ENCODE measurements around the gene PLEKHA8. TPM values are rescaled to one million over a fixed set of nuclear protein-coding genes. Genes with fewer than 3 reads are reported as not detected.
"Not testable (repeated sequence)": the region's sequence is repeated elsewhere in the genome, so short reads cannot be mapped to it uniquely, and the experiment has no call there.

PLEKHA8 gene
- total RNA-seq, 1 experiment from 2014 or later = 8.6 TPM

DNA sequence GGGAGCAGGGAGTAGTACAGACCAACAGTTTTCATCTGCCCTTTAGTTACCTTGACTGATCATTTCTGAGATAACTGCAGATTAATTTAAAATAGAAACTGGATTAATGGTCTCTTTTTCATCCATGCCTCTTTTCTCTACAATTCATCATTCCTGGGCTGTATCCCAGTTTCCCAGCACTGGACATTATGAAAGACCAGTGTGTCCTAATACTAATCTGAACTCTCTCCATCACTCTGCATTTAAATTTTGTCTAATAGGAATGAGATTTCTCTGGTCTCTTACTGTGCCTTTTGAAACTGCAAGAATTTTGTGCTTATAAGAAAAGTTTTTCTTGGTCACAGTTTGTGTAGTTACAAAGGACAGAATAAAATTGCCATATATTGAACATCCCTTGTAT is 12.7 kb downstream of the PLEKHA8 start:
- no peak for DNase-seq
- no peak overlapping the region for H3K4me3 ChIP-seq
- H3K27me3 ChIP-seq = no peaks in the 10 kb centered on the region
- no peaks in the 10 kb centered on the region for H3K9me3 ChIP-seq
- no peaks in the 10 kb centered on the region for H3K36me3 ChIP-seq

DNA sequence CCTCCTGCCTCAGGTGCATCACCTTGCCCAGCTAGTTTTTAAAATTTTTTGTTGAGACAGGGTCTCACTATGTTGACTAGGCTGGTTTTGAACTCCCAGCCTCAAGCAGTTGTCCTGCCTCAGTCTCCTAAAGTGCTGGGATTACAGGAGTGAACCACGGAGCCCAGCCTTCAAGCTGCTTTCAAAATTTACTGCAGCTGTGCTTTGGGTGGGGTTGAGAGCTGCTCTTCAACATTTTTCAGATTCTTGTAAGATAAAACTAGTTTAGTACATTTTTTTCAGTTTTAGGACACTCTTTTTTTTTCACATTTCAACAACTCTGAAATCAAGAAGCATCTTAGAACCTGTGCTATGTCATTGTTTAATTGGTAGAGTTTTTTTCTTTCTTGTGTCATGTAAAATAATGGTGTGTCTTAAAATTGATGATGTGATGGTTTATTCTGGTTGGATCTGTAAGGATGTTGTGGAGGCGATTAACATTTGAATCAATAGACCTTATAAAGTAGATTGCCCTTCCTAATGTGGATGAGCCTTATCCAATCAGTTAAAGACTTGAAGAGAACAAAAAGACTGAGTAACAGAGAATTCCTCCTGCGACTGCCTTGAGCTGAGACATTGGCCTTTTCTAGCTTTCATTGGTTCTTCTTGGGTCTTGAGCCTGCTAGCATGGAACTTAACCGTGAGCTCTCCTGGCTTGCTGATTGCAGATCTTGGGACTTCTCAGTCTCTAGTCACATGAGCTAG is 13.5 kb downstream of the PLEKHA8 start:
- DNase-seq = no peak
- H3K4me3 ChIP-seq = no peak overlapping the region
- no peaks in the 10 kb centered on the region for H3K27me3 ChIP-seq

DNA sequence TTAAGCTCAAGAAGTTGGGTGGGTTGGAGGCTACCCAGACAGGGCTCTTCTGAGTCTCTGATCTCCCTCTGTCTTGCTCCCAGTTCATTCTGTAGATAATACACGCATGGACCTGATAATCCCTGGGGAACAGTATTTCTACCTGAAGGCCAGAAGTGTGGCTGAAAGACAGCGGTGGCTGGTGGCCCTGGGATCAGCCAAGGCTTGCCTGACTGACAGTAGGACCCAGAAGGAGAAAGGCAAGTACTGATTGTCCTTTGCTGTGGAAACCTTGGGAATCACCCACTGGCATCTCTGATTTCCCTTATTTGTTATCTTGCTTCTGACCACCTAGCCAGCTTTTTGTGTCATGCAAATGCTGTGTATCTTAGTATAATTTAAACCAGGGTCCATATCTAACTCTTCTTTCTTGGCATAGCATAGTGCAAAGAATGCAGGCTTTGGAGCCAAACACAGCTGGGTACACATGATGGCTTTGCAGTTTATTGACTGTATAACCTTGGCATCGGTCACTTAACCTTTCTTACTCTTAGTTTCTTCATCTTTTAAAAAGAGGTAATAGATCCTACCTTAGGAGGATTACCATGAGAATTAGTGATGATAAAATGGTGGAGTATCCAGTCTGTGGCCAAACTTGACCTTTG is 18.0 kb downstream of the PLEKHA8 start:
- no peaks in the 10 kb centered on the region; the same call in 1 of the 2 replicates for H3K36me3 ChIP-seq
- H3K9me3 ChIP-seq = no peaks in the 10 kb centered on the region
- H3K27me3 ChIP-seq = no peaks in the 10 kb centered on the region
- no peak for DNase-seq
- no peak overlapping the region for H3K4me3 ChIP-seq

More for the DNA sequence above, 13.5 kb downstream of the PLEKHA8 start:
- H3K9me3 ChIP-seq = no peaks in the 10 kb centered on the region
- no peaks in the 10 kb centered on the region for H3K36me3 ChIP-seq

DNA sequence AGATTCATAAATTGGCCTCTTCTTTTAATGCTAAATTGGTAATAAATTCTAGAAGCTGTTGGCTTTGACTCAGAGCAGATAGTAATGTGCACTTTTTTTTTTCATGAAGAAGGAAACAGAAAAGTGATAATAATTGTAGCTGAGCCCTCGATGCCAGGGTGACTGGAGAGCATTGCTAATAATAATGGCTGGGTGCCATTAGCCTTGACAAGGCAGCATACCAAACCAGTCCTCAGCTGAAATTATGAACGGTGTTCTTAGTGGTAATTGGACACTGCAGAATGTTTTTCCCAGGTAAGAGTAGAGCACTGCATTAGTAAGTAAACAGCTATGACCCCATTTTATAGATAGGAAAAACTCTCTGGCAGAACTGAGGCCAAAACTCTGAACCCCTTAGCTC is 18.9 kb downstream of the PLEKHA8 start:
- Histone ChIP-seq H3K36me3 (no peaks in the 10 kb centered on the region; the same call in 1 of the 2 replicates), H3K27me3 (no peaks in the 10 kb centered on the region), H3K9me3 (no peaks in the 10 kb centered on the region), H3K4me3 (no peak overlapping the region)
- no peak for DNase-seq

DNA sequence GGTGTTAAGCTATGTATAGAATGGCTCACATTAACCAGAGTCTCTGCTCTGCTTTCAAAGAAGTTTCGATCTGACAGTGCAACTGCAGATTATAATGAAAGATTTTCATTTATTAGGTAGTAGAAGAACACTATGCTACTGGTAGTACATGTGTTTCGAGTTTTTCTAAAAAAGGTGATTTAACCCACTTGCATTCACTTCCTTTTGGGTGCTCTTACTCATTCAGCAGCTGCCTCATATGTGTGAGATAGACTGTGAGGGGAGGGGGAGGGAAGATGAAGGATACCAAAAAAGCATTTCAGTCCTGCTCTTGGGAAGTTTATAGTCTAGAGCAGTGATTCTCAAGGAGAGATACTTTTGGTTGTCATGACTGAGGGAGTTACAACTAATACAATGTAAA is 20.4 kb downstream of the PLEKHA8 start:
- Histone ChIP-seq H3K27me3 (no peaks in the 10 kb centered on the region), H3K4me3 (no peak overlapping the region), H3K36me3 (no peaks in the 10 kb centered on the region; the same call in 1 of the 2 replicates), H3K9me3 (no peaks in the 10 kb centered on the region)
- no peak for DNase-seq

DNA sequence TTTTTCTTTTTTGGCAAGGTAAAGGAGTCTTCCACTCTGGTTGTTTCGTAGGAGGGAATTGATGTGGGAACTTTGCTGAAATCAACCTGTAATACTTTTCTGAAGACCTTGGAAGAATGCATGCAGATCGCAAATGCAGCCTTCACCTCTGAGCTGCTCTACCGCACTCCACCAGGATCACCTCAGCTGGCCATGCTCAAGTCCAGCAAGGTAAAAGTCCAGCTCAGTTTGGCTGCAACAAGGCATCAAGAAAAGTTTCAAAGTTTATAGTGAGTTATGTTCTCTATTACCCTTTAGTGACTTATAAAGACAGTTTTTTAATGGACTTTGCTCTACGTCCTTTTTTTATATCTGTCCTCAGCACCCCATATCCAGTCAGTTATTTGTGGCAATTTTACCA is 21.0 kb downstream of the PLEKHA8 start:
- no peaks in the 10 kb centered on the region for H3K9me3 ChIP-seq
- no peak for DNase-seq
- H3K4me3 ChIP-seq = no peak overlapping the region
- no peaks in the 10 kb centered on the region; the same call in 1 of the 2 replicates for H3K36me3 ChIP-seq
- H3K27me3 ChIP-seq = no peaks in the 10 kb centered on the region

DNA sequence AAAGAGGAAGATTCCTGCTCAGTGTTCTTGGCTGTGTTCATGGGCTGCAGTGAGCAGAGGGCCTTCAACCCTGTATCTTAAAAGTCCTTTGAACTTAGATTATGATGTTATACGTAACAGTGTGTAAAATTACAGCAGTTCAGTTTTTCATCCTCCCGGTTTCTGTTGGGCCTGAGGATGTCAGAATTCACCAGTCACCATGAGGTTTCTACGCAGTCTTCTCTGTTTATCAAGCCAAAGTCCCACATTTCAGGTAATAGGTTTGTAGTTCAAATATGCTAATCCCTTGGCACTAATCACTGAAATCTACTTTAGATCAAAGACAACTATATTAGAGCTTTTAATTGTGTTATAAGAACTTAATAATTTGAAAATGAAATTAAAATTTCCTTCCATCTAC is 24.9 kb downstream of the PLEKHA8 start:
- no peaks in the 10 kb centered on the region for H3K9me3 ChIP-seq
- no peaks in the 10 kb centered on the region for H3K36me3 ChIP-seq
- H3K4me3 ChIP-seq = no peak overlapping the region
- H3K27me3 ChIP-seq = no peaks in the 10 kb centered on the region
- no peak for DNase-seq

DNA sequence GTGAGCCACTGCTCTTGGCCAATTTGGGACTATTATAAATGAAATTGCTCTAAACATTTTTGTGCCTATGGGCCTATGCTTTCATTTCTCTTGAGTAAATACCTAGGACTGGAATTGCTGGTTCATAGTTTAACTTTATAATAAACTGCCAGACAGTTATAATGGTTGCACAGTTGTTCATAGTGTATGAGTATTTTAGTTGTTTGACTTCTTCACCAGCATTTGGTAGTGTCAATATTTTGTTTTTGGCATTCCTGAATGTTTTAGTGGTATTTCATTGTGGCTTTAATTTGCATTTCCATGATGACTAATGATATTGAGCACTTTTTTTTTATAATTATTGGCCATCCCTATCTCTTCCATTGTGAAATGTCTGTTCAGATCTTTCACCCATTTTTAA is 29.5 kb downstream of the PLEKHA8 start:
- no peaks in the 10 kb centered on the region for H3K36me3 ChIP-seq
- no peak for DNase-seq
- H3K27me3 ChIP-seq = no peaks in the 10 kb centered on the region
- no peaks in the 10 kb centered on the region for H3K9me3 ChIP-seq
- H3K4me3 ChIP-seq = no peak overlapping the region

DNA sequence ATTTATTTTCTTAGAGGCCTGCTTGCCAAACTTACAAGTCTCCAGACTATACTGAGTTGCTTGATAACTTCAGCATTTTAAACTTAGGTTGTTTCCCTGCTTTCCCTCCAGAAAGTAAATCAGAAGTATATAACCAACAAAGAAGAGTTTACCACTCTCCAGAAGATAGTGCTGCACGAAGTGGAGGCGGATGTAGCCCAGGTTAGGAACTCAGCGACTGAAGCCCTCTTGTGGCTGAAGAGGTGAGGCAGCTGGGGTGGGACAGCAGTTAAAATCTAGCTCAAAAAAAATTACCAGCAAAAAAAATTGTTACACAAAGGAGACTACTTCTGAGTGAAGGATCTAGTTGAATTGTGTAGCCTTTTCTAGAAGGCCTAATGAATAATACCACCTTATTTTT is 33.6 kb downstream of the PLEKHA8 start:
- H3K9me3 ChIP-seq, H3K36me3 ChIP-seq, H3K4me3 ChIP-seq, H3K27me3 ChIP-seq: not testable (repeated sequence)
- DNase-seq = peak; percentile 2

DNA sequence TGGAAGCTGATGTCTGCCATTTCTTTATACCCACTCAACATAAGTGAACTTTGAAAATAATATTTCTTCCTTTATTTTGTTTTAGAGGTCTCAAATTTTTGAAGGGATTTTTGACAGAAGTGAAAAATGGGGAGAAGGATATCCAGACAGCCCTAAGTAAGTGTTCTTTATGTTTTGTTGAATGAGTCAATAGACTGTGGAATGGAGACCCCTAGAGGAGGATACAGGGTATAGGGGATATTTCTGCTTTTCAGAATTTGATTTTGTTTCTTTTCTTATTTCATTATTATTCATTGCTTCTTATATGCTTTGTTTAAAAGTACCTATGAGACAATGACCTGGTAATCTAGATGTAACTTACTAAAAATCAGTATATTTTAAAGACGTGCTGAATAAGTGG is 34.4 kb downstream of the PLEKHA8 start:
- Histone ChIP-seq H3K4me3 (no peak overlapping the region), H3K9me3 (no peaks in the 10 kb centered on the region), H3K27me3 (no peaks in the 10 kb centered on the region), H3K36me3 (no peaks in the 10 kb centered on the region)
- no peak for DNase-seq

DNA sequence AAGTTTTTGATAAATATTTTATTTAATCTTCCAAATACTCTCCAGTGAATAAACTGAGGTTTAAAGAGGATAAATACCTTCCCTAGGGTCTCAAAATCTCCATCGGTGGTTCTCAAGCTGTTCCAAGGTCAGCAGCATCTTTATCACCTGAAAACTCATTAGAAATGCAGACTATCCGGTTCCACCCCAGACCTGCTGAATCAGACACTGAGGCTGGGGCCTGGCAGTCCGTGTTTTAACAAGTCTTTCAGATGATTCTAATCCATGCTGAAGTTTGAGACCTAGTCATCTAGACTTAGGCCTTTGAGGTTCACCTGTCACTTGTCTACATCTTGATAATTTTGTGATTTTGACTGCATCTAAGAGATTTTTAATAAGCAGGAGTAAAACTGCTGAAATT is 37.5 kb downstream of the PLEKHA8 start:
- Histone ChIP-seq H3K4me3 (no peak overlapping the region), H3K36me3 (no peaks in the 10 kb centered on the region), H3K9me3 (no peaks in the 10 kb centered on the region), H3K27me3 (no peaks in the 10 kb centered on the region)
- DNase-seq = no peak

DNA sequence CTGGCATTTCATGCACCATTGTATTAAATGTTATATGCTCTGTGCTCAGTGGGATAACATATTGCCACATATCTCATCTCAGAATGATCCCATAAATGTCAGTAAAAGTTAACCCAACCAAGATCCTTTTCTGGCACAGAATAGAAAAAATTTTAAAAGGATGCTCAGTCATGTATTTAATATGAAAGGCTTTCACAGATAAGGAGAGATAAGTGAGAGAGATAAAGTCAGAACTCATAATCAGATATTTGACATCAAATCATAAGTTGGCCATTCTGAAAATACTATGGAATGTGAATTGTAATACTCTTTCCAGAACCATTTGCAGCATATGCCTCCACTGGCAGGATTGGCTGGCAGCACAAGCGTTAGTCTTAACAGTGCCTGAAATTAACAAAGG is 38.5 kb downstream of the PLEKHA8 start:
- Histone ChIP-seq H3K36me3 (no peaks in the 10 kb centered on the region), H3K9me3 (no peaks in the 10 kb centered on the region), H3K27me3 (no peaks in the 10 kb centered on the region), H3K4me3 (no peak overlapping the region)
- no peak for DNase-seq

DNA sequence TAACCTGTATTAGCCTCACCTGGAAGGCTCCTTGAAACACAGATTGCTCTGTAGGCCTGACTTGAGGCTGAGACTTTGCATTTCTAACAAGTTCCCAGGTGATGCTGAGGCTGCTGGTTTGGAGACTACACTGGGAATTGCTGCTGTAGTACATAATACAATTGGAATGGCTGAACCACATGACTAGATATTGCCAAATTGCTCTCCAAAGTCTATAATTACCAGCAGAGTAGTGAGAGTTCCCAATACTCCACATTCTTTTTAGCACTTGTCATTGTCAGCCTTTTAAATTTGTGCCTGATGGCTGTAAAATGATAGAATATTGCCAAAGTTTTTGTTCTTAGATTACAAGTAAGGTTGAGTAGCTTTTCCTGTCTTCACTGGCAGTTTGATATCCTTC is 39.9 kb downstream of the PLEKHA8 start:
- Histone ChIP-seq H3K27me3 (no peaks in the 10 kb centered on the region), H3K36me3 (no peaks in the 10 kb centered on the region), H3K4me3 (no peak overlapping the region), H3K9me3 (no peaks in the 10 kb centered on the region)
- DNase-seq = peak; percentile 9

DNA sequence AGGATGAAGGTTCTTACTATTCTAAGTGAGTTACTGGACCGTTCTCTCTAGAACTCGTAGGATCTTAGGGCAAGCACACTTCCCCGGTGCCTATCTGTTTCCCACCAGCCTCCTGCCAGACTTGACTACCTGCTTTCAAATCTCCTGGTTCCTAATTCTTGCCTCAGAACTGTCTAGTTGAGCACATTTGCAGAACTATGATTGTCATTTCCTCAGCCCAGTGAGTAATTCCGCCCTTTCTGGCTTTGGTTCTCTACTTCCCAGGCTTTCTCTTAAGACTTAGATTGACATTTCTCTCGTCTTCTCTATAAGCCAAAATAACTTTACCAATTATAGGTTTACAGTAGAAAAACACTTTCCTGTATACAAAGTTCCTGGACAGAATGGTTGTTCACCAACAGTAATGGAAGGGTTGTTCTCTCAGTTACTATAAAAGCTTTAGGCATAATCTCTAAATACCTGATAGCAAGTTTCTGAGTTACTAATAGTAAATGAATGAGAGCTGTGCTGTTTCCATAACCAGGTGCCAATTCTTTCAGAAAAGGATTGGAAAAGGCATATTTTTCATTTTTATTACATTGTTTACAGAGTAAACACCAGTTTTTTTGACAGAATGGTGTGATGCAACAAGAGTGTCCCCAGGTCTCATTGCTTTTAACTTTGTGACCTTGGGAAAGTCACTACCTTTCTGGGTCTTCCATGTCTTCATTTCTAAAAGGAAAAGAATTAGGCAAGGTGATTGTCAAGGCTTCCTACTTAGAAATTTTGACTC is 41.1 kb downstream of the PLEKHA8 start:
- Histone ChIP-seq H3K4me3 (no peak overlapping the region), H3K9me3 (no peaks in the 10 kb centered on the region), H3K27me3 (no peaks in the 10 kb centered on the region), H3K36me3 (no peaks in the 10 kb centered on the region)
- no peak for DNase-seq

DNA sequence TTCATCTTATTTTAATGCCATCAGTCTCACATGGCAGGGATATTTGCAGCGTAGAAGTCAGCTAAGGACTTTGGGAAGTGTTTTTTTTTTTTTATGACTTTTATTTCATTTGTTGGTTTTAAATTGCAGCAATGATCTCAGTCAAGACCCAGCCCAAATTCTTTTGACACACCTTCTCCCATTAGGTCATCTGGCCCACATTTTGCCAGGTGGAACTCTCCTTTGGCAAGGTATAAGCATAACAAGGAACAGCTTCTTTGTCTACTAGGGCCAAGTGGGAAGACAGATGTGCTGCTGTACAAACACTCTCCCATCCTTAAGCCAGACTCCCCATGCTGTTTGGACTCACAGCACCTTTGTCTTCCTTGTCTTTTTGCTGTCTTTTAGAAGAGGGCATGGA is 41.8 kb downstream of the PLEKHA8 start:
- no peak overlapping the region for H3K4me3 ChIP-seq
- no peaks in the 10 kb centered on the region for H3K27me3 ChIP-seq
- DNase-seq = no peak
- no peaks in the 10 kb centered on the region for H3K36me3 ChIP-seq
- H3K9me3 ChIP-seq = no peaks in the 10 kb centered on the region

DNA sequence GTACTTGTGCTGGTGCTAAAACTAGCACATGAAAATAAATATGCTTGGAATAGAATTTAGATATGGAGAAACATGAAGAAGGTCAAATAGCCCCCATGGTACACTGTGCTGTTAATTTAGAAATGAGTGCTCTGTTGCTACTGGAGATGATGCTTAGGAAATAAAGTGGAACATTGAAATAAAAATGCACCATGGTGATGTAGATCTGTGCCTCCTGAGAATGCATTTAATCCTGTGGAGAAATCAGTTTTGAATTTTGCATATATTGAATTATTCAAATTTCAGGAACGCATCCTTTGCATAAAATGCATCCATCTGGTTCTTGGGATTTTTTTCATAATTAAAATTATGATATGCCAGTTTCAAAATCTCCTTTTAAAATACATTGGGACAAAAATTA is 44.5 kb downstream of the PLEKHA8 start:
- no peak for DNase-seq
- Histone ChIP-seq H3K27me3 (no peaks in the 10 kb centered on the region), H3K4me3 (no peak overlapping the region), H3K9me3 (no peaks in the 10 kb centered on the region), H3K36me3 (no peaks in the 10 kb centered on the region)

DNA sequence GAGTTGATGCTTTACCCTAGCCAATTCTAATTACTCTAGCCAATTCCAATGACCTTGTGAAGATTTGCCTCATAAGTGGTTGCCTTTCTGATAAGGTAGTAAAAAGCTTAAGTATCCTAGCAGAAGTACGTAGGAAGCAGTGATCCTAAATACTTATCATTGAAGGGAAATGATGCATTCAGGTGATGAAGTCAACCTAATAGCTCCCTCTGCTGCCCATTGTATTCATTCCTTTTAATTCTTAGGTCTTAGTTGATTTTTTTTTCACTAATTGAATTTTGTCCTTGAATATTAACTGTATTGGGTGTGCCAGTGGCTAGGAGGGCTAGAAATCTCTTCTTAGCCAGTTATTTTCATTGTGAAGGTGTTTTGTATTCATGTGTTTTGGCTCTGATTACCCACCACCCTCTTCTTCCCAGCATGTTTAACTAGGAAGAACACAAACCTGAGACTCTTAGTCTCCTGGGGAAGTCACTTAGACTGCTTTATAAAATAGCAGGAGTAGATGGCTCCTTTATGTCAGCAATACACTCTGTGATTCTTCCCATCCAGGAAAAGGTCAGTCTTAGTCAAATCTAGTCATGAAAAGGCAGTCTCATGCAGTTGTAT is 46.3 kb downstream of the PLEKHA8 start:
- no peaks in the 10 kb centered on the region for H3K36me3 ChIP-seq
- no peaks in the 10 kb centered on the region for H3K27me3 ChIP-seq
- no peaks in the 10 kb centered on the region for H3K9me3 ChIP-seq
- H3K4me3 ChIP-seq = no peak overlapping the region
- no peak for DNase-seq

Measured in MG63 (cell line).